Renal cortex interstitium (tissue), 11 donors: ENCODE data around the gene SLC1A7. TPM values are rescaled to one million over a fixed set of nuclear protein-coding genes. Genes with fewer than 3 reads are reported as not detected.

Experiments used
- DNase-seq, 11 donors: peaks; one replicate each; pipeline ENCODE4 v3.0.0-alpha.2; 2013; ENCODE audit warnings: low read depth in 9 of 11, low spot score in 4 of 11; ENCODE audit errors: extremely low read depth in 1 of 11
- polyA plus RNA-seq, 3 donors: library from polyadenylated mRNA; unstranded; fragments of 120-200 nt; gene quantifications; one replicate each; pipeline ENCODE4 v1.2.1, GENCODE V29; 2013; ENCODE audit not compliant: insufficient read length in 3 of 3

The SLC1A7 gene
- polyA plus RNA-seq, 3 donors: 0.10 to 0.27 TPM; not detected in 1

DNA sequence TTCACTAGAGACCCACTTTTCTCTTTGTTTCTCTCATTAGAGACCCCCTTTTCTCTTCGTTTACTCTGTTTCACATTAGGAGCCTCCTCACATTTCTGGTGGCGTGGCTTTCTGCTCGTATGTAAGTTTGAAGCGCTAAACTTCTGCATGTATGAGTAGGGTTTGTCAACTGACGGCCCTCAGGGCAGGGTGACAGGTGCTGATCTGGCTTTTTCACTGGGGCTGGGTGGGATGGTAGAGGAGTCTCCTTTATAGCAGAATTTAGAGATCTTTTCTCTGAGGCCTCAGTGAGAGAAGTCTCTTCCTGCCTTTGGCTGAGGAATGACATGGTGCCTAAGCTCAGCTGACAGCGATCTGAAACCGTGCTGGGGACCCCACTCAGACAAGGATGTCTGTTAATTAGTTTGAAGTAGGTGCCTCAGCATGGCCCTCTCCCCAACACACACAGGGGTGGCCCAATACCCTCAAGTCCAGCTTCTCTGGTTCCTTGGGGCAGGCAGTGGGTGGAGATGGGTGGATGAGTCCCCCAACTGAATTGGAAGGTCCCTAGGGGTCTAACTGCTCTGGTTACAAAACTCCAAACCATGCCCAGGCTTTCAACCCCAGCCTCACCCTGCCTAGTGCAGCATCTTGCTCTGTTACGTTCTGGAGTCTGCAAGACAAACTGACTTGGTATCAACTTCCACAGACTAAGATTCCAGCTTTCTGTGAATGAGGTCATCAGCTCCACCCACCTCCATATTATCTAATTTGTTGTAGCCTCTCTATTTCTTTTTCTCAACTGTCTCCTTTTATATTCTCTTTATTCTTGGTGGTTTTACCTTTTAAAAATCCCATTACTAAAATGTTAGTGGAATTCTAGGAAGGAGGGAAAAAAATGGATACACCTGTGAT is 3.2 kb downstream of the SLC1A7 start:
- DNase-seq: no peak

GRCh38 chr1:53137729-53138128 is 4.7 kb downstream of the SLC1A7 start:
- no peak for DNase-seq

DNA sequence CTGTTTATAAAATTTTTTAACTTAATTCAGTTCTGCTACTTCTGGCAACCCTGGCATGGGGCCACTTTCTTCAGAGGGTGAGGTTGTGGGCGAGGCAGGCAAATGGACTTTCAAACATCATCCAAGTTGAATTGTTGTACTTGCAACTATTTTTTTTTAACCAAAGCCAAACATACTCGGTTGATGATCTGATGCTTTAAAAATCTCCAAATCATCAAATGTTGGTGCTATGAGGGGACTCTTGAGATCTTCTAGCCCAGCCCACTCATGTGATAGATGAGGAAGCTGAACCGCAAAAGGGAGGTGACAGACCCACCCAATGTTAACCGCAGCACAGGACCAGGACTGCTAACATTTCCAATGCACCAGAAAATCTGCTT is 6.7 kb downstream of the SLC1A7 start:
- DNase-seq: no peak

DNA sequence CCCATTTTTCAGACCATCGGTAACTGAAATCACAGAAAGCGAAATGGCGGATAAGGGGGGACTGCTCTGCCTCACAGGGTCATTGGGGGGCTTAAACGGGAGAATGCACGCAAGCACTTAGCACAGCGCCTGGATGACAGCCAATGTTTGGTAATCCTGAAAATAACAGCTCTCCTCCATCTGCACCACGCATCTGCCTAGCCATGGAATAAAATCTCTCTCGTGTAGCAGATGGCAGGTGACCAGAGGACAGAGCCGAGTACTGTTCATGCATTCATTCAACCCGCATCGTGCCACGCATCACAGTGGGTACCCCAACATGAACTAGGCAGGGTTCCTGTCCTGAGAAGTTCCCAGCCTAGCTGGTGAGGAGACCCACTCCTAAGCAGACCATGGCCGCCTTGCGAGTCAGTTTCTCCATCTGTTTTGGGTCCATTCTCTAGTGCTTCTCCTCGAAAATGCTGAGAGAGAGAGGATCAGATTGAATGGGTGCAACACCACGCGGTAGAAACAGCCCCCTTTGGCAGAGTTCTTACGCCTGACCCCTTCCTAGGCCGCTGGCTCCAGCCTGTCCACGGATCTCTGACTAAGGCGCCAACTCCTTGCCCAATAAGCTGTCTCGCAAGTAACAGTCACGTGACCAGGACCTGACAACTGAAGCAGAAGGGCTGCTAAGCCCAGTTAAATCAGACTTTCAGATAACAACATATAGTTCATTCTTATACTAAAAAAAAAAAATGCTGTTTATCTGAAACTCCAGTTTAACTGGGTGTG is 7.3 kb downstream of the SLC1A7 start:
- no peak for DNase-seq

DNA sequence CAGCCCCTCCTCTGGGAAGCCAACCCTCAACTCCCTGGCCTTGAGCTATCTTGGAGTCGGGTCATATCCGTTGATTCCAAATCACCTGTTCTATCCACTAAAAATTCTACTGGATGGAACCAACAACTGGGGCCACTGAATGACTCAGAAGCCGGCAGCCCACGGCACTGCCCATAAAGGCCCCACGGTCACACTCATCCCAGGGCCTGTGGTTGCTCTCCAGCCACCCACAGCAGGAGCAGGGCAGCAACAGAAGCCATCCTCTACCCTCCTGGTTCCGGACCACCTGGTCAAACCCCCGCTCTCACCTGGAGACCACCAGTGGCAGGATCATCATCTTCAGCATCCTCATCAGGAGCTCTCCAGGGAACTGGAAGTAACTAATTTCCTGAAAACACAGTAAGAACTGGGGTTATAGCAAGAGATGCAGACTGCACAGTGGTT is 8.4 kb downstream of the SLC1A7 start:
- DNase-seq: no peak

DNA sequence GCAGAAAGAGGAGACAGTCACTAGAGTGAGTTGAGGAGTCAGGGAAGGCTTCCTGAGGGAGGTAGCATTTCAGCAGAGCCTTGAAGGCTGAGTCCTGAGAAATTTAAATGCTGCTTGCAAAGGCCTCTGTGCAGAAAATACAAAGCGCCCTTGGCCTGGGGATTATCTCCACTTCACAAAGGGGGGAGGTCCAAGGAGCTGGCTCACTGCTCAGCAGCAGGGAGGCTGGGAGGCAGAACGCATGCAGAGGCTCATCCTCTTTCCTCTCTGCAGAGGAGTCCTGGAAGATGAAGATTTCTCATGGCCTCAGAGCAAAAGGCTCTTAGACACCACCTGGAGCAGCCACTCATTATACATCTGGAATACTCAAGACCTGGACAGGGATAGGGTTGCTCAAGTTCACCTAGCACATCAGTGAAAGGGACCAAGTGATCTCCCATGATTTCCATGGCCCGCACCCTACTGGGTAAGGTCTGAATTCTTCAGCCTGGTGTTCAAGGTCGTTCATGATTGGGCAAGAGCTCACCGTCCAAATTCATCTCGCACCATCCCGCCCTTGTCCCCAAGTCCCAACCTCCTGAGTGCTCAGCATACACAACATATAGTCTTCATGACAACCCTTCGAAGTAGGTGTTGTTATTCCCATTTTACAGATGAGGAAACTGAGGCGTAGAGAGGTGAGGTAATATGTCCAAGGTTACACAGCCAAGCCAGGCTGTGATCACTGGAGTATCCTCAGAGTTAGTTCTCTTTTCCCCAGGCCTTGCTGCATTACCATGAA is 9.0 kb downstream of the SLC1A7 start:
- no peak for DNase-seq

- no peak for DNase-seq
These were observed 10.3 kb downstream of the SLC1A7 start for GRCh38 chr1:53132176-53132575.

GRCh38 chr1:53131590-53131938 is 10.9 kb downstream of the SLC1A7 start:
- no peak for DNase-seq

GRCh38 chr1:53130878-53131589 is 11.4 kb downstream of the SLC1A7 start:
- DNase-seq: no peak

DNA sequence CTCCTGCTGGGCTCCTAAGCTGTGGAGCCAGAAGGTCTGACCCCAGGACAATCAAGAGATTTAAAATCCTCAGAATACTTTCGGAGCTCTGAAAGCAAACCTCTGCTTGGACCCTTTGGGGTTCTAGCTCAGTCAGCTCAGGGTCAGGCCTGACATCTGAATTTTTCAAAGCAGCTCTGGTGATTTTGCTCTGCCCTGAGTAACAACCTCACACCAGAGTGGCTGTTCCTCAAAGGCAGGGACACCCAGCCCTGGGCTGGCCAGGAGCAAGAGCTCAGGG is 11.9 kb downstream of the SLC1A7 start:
- DNase-seq: no peak

GRCh38 chr1:53129891-53130597 is 12.4 kb downstream of the SLC1A7 start:
- DNase-seq: no peak

- DNase-seq: no peak
These were observed 14.0 kb downstream of the SLC1A7 start for GRCh38 chr1:53128401-53128800.

GRCh38 chr1:53127546-53127945 is 14.9 kb downstream of the SLC1A7 start:
- DNase-seq: no peak

GRCh38 chr1:53126495-53126894 is 15.9 kb downstream of the SLC1A7 start:
- DNase-seq: no peak

DNA sequence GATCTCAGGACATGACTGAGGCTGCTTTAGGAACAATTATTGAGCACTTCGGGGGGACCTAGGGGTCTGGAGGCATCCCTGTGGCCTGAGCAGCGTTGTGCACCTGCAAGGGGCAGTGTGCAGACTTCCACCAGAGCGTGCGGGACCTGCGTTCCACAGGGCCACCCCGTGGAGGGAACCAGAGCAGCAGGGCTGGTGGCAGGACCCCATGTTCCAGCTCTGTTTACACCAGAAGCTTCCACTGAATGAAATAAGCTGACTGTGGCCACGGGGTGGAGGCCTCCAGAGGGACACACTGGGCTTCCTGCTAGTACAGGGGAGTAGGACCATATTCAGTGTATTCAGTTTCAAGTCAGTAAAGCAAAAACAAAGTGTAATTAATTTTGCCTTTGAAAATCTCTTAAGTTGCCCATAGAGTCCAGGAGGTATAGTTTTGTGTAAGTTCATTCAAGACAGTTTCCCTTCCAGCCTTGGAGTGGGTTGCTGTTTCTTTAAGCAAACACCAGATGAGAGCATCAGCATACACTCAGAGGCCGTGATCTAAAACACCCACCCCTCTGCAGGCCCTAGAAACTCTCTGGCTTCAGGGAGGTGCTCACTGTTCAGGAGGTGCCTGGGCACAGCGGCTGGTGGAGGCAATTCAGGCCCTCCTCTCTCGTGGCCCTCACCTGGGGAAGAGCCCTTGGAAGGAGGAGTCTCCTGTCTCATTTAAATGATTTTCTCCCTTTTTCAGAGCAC is 16.6 kb downstream of the SLC1A7 start:
- no peak for DNase-seq

- DNase-seq: no peak
These were observed 17.3 kb downstream of the SLC1A7 start for GRCh38 chr1:53125122-53125521.

DNA sequence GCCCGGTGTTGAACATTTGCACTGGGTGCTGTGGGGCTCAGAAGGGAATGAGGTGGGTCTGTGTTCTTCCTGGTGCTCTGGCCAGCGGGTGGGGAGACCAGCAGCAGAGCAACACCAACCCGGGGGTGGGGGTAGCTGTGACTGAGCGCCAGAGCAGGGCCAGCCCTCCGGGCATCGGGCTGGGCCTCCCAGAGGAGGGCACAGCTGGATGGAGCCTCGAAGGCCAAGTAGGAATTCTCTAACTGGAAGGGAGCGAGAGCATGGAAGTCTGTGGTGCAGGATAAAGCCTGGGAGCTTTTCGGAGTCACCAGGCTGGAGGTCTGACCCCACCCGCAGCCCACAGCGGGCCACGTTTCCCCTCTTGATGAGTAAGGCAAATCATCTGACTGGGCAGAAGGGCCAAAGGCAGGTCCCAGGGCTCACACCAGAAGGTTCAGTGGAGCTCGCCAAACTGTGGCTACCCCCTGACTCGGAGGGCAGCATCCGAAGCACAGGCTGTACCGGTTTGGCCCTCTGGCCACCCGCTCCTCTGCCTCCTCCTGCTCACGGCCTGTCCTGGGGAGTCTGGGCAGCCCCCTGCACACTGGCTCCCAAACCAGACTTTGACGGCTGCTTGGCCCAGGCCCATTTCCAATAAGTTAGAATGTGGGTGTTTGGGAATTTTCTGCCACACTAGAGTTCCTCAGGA is 18.8 kb downstream of the SLC1A7 start:
- DNase-seq: no peak
